ENCODE measurements around the gene CTNND2.

Gene CTNND2

DNA sequence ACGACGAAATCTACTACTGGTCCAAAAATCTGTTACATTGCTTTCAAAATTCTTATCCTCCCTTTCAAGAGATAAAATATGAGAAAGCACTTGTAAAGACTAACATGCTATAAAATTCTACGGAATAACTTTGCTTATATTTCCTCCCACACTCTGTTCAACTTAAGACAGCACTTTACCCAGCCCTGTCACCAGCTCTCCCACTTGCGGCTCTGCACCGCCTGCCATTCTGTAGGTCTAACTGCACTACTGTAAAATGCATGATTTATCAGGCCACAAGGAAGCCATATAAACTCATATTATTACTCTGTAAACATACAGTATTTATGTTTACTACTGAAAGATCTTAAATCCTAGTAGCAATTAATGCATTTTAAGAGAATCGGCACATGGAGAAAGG, 11.4 kb downstream of the CTNND2 start:
- no peaks in the 10 kb centered on the region for H3K9me3 ChIP-seq (ENCODE audit: control insufficient read depth, insufficient read depth, low read depth, low read length)
- H3K27ac ChIP-seq (ENCODE audit: extremely low read depth, low read depth, low read length): no peak overlapping the region
- ChIA-PET POLR2A (interaction anchor here (1.0 kb wide), 1 partner anchor 61 kb away, joined by 3 read pairs; no protein-coding TSS in a partner anchor), CTCF (interaction anchor here (0.7 kb wide), 1 partner anchor 1869 kb away, joined by 4 read pairs; no protein-coding TSS in a partner anchor)
- TF ChIP-seq ZNF791 (tag by site-specific recombination; IDR thresholded peaks at IDR 0.05) (no peak), MZF1 (tag by site-specific recombination; IDR thresholded peaks at IDR 0.05; ENCODE audit: borderline replicate concordance) (no peak), ZBTB17 (tag by site-specific recombination; IDR thresholded peaks at IDR 0.05) (no peak), ZNF658 (tag by site-specific recombination; IDR thresholded peaks at IDR 0.05) (no peak), ZNF785 (tag by site-specific recombination; IDR thresholded peaks at IDR 0.05) (no peak), ZBTB7A (tag by site-specific recombination; IDR thresholded peaks at IDR 0.05; ENCODE audit: low read depth) (no peak)
- TF ChIP-seq, protein P1, sequence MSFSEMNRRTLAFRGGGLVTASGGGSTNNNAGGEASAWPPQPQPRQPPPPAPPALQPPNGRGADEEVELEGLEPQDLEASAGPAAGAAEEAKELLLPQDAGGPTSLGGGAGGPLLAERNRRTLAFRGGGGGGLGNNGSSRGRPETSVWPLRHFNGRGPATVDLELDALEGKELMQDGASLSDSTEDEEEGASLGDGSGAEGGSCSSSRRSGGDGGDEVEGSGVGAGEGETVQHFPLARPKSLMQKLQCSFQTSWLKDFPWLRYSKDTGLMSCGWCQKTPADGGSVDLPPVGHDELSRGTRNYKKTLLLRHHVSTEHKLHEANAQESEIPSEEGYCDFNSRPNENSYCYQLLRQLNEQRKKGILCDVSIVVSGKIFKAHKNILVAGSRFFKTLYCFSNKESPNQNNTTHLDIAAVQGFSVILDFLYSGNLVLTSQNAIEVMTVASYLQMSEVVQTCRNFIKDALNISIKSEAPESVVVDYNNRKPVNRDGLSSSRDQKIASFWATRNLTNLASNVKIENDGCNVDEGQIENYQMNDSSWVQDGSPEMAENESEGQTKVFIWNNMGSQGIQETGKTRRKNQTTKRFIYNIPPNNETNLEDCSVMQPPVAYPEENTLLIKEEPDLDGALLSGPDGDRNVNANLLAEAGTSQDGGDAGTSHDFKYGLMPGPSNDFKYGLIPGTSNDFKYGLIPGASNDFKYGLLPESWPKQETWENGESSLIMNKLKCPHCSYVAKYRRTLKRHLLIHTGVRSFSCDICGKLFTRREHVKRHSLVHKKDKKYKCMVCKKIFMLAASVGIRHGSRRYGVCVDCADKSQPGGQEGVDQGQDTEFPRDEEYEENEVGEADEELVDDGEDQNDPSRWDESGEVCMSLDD (tag by site-specific recombination; IDR thresholded peaks at IDR 0.05): no peak
- no peaks in the 10 kb centered on the region for H3K36me3 ChIP-seq (ENCODE audit: control insufficient read depth in 2 of 2, insufficient read depth in 1 of 2, low read length in 2 of 2)
- no peak overlapping the region for H3K4me3 ChIP-seq (ENCODE audit: low read depth, low read length)
- no peaks in the 10 kb centered on the region for H3K4me1 ChIP-seq (ENCODE audit: control insufficient read depth, insufficient read depth, low read length)

DNA sequence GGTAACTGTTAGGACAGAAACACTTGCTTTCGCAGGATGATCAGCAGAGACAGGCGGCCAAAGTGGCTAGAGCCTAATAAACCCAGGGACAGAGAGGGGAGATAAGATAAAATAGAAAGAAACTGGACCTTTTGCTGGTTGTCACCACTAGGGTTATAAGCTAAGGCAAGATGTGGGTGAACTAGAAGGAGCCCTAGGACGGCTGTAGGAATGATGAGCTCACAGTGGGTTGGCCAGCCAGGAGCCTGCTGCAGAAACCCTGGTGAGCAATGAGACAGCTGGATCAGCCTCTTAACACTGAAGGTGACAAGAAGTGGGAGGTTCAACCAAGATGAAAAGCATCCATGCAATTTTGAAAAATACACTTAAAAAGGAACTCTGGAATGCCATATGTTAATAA, 13.5 kb downstream of the CTNND2 start:
- Histone ChIP-seq H3K36me3 (ENCODE audit: control insufficient read depth in 2 of 2, insufficient read depth in 1 of 2, low read length in 2 of 2) (no peaks in the 10 kb centered on the region), H3K4me3 (ENCODE audit: low read depth, low read length) (no peak overlapping the region), H3K9me3 (ENCODE audit: control insufficient read depth, insufficient read depth, low read depth, low read length) (no peaks in the 10 kb centered on the region), H3K27ac (ENCODE audit: extremely low read depth, low read depth, low read length) (no peak overlapping the region), H3K4me1 (ENCODE audit: control insufficient read depth, insufficient read depth, low read length) (no peaks in the 10 kb centered on the region)
- POLR2A ChIA-PET: no interaction called here
- TF ChIP-seq ZNF132 (tag by site-specific recombination; IDR thresholded peaks at IDR 0.05; ENCODE audit: borderline replicate concordance) (no peak), TRIM28 (IDR thresholded peaks at IDR 0.05; ENCODE audit: borderline replicate concordance, low read length) (no peak), ZNF626 (tag by site-specific recombination; IDR thresholded peaks at IDR 0.05) (no peak), SP2 (tag by site-specific recombination; IDR thresholded peaks at IDR 0.05) (no peak), SP7 (tag by site-specific recombination; IDR thresholded peaks at IDR 0.05) (no peak), ZNF146 (tag by site-specific recombination; IDR thresholded peaks at IDR 0.05) (no peak), SCRT1 (tag by site-specific recombination; IDR thresholded peaks at IDR 0.05; ENCODE audit: borderline replicate concordance) (no peak), RBAK (tag by site-specific recombination; IDR thresholded peaks at IDR 0.05) (no peak), SETDB1 (IDR thresholded peaks at IDR 0.05; ENCODE audit: insufficient read length, low read length) (no peak), ZNF791 (tag by site-specific recombination; IDR thresholded peaks at IDR 0.05) (no peak), ZSCAN16 (tag by site-specific recombination; IDR thresholded peaks at IDR 0.05) (no peak), ZNF354C (tag by site-specific recombination; IDR thresholded peaks at IDR 0.05; ENCODE audit: borderline replicate concordance, low read depth) (no peak), ZNF266 (tag by site-specific recombination; IDR thresholded peaks at IDR 0.05; ENCODE audit: low read depth) (no peak), ZNF416 (tag by site-specific recombination; IDR thresholded peaks at IDR 0.05) (no peak), KLF16 (tag by site-specific recombination; IDR thresholded peaks at IDR 0.05) (no peak)
- TF ChIP-seq, protein P2, sequence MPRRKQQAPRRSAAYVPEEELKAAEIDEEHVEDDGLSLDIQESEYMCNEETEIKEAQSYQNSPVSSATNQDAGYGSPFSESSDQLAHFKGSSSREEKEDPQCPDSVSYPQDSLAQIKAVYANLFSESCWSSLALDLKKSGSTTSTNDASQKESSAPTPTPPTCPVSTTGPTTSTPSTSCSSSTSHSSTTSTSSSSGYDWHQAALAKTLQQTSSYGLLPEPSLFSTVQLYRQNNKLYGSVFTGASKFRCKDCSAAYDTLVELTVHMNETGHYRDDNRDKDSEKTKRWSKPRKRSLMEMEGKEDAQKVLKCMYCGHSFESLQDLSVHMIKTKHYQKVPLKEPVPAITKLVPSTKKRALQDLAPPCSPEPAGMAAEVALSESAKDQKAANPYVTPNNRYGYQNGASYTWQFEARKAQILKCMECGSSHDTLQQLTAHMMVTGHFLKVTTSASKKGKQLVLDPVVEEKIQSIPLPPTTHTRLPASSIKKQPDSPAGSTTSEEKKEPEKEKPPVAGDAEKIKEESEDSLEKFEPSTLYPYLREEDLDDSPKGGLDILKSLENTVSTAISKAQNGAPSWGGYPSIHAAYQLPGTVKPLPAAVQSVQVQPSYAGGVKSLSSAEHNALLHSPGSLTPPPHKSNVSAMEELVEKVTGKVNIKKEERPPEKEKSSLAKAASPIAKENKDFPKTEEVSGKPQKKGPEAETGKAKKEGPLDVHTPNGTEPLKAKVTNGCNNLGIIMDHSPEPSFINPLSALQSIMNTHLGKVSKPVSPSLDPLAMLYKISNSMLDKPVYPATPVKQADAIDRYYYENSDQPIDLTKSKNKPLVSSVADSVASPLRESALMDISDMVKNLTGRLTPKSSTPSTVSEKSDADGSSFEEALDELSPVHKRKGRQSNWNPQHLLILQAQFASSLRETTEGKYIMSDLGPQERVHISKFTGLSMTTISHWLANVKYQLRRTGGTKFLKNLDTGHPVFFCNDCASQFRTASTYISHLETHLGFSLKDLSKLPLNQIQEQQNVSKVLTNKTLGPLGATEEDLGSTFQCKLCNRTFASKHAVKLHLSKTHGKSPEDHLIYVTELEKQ (tag by site-specific recombination; IDR thresholded peaks at IDR 0.05; ENCODE audit: borderline replicate concordance): no peak
- TF ChIP-seq, protein P3, sequence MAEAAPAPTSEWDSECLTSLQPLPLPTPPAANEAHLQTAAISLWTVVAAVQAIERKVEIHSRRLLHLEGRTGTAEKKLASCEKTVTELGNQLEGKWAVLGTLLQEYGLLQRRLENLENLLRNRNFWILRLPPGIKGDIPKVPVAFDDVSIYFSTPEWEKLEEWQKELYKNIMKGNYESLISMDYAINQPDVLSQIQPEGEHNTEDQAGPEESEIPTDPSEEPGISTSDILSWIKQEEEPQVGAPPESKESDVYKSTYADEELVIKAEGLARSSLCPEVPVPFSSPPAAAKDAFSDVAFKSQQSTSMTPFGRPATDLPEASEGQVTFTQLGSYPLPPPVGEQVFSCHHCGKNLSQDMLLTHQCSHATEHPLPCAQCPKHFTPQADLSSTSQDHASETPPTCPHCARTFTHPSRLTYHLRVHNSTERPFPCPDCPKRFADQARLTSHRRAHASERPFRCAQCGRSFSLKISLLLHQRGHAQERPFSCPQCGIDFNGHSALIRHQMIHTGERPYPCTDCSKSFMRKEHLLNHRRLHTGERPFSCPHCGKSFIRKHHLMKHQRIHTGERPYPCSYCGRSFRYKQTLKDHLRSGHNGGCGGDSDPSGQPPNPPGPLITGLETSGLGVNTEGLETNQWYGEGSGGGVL (tag by site-specific recombination; IDR thresholded peaks at IDR 0.05): no peak
- CTCF ChIA-PET: interaction anchor here (0.6 kb wide), 1 partner anchor 1587 kb away, joined by 3 read pairs; no protein-coding TSS in a partner anchor
